Gastroesophageal sphincter (tissue), 3 donors: ENCODE results near the gene KAT7.

Experiments used
- CTCF ChIP-seq, 4 experiments: fragments of 200-600 bp in 2 of 4; fragments of 450-650 bp in 2 of 4; sonication (generic) in 1 of 4; IDR thresholded peaks; one replicate each; pipeline ENCODE4 v1.5.1; 2017 to 2019; ENCODE audit warnings: antibody characterized with exemption in 4 of 4, mild to moderate bottlenecking in 2 of 4, moderate library complexity in 2 of 4
- EP300 ChIP-seq: sonication (generic); formaldehyde crosslinking; IDR thresholded peaks from one replicate; pipeline ENCODE4 v1.6.1; 2017; ENCODE audit warnings: antibody characterized with exemption, mild to moderate bottlenecking
- POLR2A ChIP-seq, 2 donors: fragments of 450-650 bp; IDR thresholded peaks; one replicate each; pipeline ENCODE4 v1.6.1; 2017; ENCODE audit warnings: antibody characterized with exemption in 2 of 2, mild to moderate bottlenecking in 2 of 2, moderate library complexity in 1 of 2

GRCh38 chr17:49834118-49834743 is 45.8 kb downstream of the KAT7 start:
- TF ChIP-seq CTCF (IDR thresholded peaks at IDR 0.05) (no peak), POLR2A (IDR thresholded peaks at IDR 0.05) (no peak), EP300 (no peak)
